ENCODE measurements around the gene COPA.

COPA gene

GRCh38 chr1:160373696-160374095 lies 30.6 kb upstream of the COPA start:
- TF ChIP-seq EZH2phosphoT487 (conservative IDR thresholded peaks at IDR 0.05; ENCODE audit: low read length), result no peak
- TF ChIP-seq CTCF (IDR thresholded peaks at IDR 0.05; ENCODE audit: insufficient read depth, low read length, poor library complexity, severe bottlenecking), result no peak
- H3K79me2 ChIP-seq (ENCODE audit: insufficient read depth, low read length), result no peaks in the 10 kb centered on the region
- H3K9me3 ChIP-seq (ENCODE audit: insufficient read depth, low read length), result no peaks in the 10 kb centered on the region
- no peaks in the 10 kb centered on the region for H3K9me2 ChIP-seq (replicated peaks; ENCODE audit: insufficient read depth, low read length)
- no peaks in the 10 kb centered on the region for H3K27me3 ChIP-seq (ENCODE audit: low read length)
- no peaks in the 10 kb centered on the region for H4K20me1 ChIP-seq (ENCODE audit: low read depth, low read length)
- no peak overlapping the region for H3K27ac ChIP-seq (ENCODE audit: low read depth, low read length)
- no peaks in the 10 kb centered on the region for H3K36me3 ChIP-seq (ENCODE audit: low read length)
- no peak overlapping the region for H2AFZ ChIP-seq (ENCODE audit: low read depth, low read length, severe bottlenecking)
- H3F3A ChIP-seq (ENCODE audit: insufficient read depth), result no peaks in the 10 kb centered on the region
- no peak overlapping the region for H3K9ac ChIP-seq (ENCODE audit: low read length)
- H3K4me2 ChIP-seq (ENCODE audit: low read depth, low read length, poor library complexity, severe bottlenecking), result no peak overlapping the region
- H3K4me3 ChIP-seq (ENCODE audit: insufficient read depth, low read length, poor library complexity, severe bottlenecking), result no peak overlapping the region

- no peaks in the 10 kb centered on the region for H3K9me2 ChIP-seq (replicated peaks; ENCODE audit: insufficient read depth, low read length)
- no peak overlapping the region for H3K4me2 ChIP-seq (ENCODE audit: low read depth, low read length, poor library complexity, severe bottlenecking)
- no peaks in the 10 kb centered on the region for H3K79me2 ChIP-seq (ENCODE audit: insufficient read depth, low read length)
- no peaks in the 10 kb centered on the region for H3F3A ChIP-seq (ENCODE audit: insufficient read depth)
- H3K9me3 ChIP-seq (ENCODE audit: insufficient read depth, low read length), result no peaks in the 10 kb centered on the region
- no peaks in the 10 kb centered on the region for H3K36me3 ChIP-seq (ENCODE audit: low read length)
- H3K4me3 ChIP-seq (ENCODE audit: insufficient read depth, low read length, poor library complexity, severe bottlenecking), result no peak overlapping the region
- H4K20me1 ChIP-seq (ENCODE audit: low read depth, low read length), result no peaks in the 10 kb centered on the region
- no peak overlapping the region for H3K27ac ChIP-seq (ENCODE audit: low read depth, low read length)
- no peaks in the 10 kb centered on the region for H3K27me3 ChIP-seq (ENCODE audit: low read length)
- H3K9ac ChIP-seq (ENCODE audit: low read length), result no peak overlapping the region
- TF ChIP-seq EZH2phosphoT487 (conservative IDR thresholded peaks at IDR 0.05; ENCODE audit: low read length) (no peak), CTCF (IDR thresholded peaks at IDR 0.05; ENCODE audit: insufficient read depth, low read length, poor library complexity, severe bottlenecking) (no peak)
- H2AFZ ChIP-seq (ENCODE audit: low read depth, low read length, severe bottlenecking), result no peak overlapping the region
Observed at GRCh38 chr1:160371756-160372155, 28.7 kb upstream of the COPA start.

- no peak overlapping the region for H2AFZ ChIP-seq (ENCODE audit: low read depth, low read length, severe bottlenecking)
- TF ChIP-seq CTCF (IDR thresholded peaks at IDR 0.05; ENCODE audit: insufficient read depth, low read length, poor library complexity, severe bottlenecking) (no peak), EZH2phosphoT487 (conservative IDR thresholded peaks at IDR 0.05; ENCODE audit: low read length) (no peak)
- no peaks in the 10 kb centered on the region for H3K27me3 ChIP-seq (ENCODE audit: low read length)
- H3K27ac ChIP-seq (ENCODE audit: low read depth, low read length), result no peak overlapping the region
- no peaks in the 10 kb centered on the region for H3F3A ChIP-seq (ENCODE audit: insufficient read depth)
- H3K9ac ChIP-seq (ENCODE audit: low read length), result no peak overlapping the region
- H3K9me3 ChIP-seq (ENCODE audit: insufficient read depth, low read length), result no peaks in the 10 kb centered on the region
- H3K79me2 ChIP-seq (ENCODE audit: insufficient read depth, low read length), result no peaks in the 10 kb centered on the region
- no peaks in the 10 kb centered on the region for H3K9me2 ChIP-seq (replicated peaks; ENCODE audit: insufficient read depth, low read length)
- H4K20me1 ChIP-seq (ENCODE audit: low read depth, low read length), result no peaks in the 10 kb centered on the region
- H3K4me3 ChIP-seq (ENCODE audit: insufficient read depth, low read length, poor library complexity, severe bottlenecking), result no peak overlapping the region
- no peaks in the 10 kb centered on the region for H3K36me3 ChIP-seq (ENCODE audit: low read length)
- no peak overlapping the region for H3K4me2 ChIP-seq (ENCODE audit: low read depth, low read length, poor library complexity, severe bottlenecking)
Observed at GRCh38 chr1:160371346-160371631, 28.2 kb upstream of the COPA start.
